Liver (tissue), 9 donors: ENCODE measurements around the gene MMS19. TPM values are rescaled to one million over a fixed set of nuclear protein-coding genes. Genes with fewer than 3 reads are reported as not detected.

Experiments
- DNase-seq: peaks from one replicate; pipeline ENCODE4 v3.0.0-alpha.2; 2017; ENCODE audit warnings: low spot score
- H3K27ac ChIP-seq, 2 donors: one replicate each; pipeline ENCODE4 v1.7.0; 2013; ENCODE audit warnings: inconsistent platforms in 2 of 2, low read length in 2 of 2, control low read depth in 1 of 2, low read depth in 1 of 2, mild to moderate bottlenecking in 1 of 2
- H3K27me3 ChIP-seq, 4 donors: one replicate each; pipeline versions ENCODE4 v1.6.1 to v1.7.0; 2013; ENCODE audit warnings: low read length in 3 of 4, inconsistent platforms in 1 of 4, mild to moderate bottlenecking in 1 of 4, moderate library complexity in 1 of 4; ENCODE audit not compliant: control insufficient read depth in 4 of 4, insufficient read depth in 4 of 4
- H3K36me3 ChIP-seq, 4 donors: one replicate each; pipeline versions ENCODE4 v1.6.1 to v1.7.0; 2013; ENCODE audit warnings: low read length in 3 of 4, mild to moderate bottlenecking in 3 of 4, low read depth in 1 of 4, moderate library complexity in 1 of 4; ENCODE audit not compliant: control insufficient read depth in 4 of 4, insufficient read depth in 3 of 4
- H3K4me1 ChIP-seq, 4 donors: one replicate each; pipeline versions ENCODE4 v1.6.1 to v1.7.0; 2013; ENCODE audit warnings: low read length in 3 of 4, mild to moderate bottlenecking in 3 of 4, moderate library complexity in 1 of 4; ENCODE audit not compliant: control insufficient read depth in 4 of 4, insufficient read depth in 4 of 4
- H3K4me3 ChIP-seq, 3 donors: one replicate each; pipeline versions ENCODE4 v1.6.1 to v1.7.0; 2013; ENCODE audit warnings: low read length in 3 of 3, control low read depth in 1 of 3, low read depth in 1 of 3, mild to moderate bottlenecking in 1 of 3
- H3K9ac ChIP-seq, 2 donors: one replicate each; pipeline ENCODE4 v1.7.0; 2013; ENCODE audit warnings: low read length in 2 of 2, mild to moderate bottlenecking in 2 of 2, moderate library complexity in 2 of 2, control low read depth in 1 of 2, low read depth in 1 of 2
- H3K9me3 ChIP-seq, 4 donors: one replicate each; pipeline versions ENCODE4 v1.6.1 to v1.7.0; 2013; ENCODE audit warnings: low read length in 3 of 4; ENCODE audit not compliant: control insufficient read depth in 4 of 4
- ATF3 ChIP-seq: IDR thresholded peaks from 2 replicates; pipeline ENCODE4 v1.6.1; 2016; ENCODE audit warnings: antibody characterized with exemption
- CTCF ChIP-seq: fragments of 150-350 bp; IDR thresholded peaks from 2 replicates; pipeline ENCODE4 v1.5.1; 2017; ENCODE audit warnings: improper control_type of control experiment, low read depth, low read length; ENCODE audit not compliant: missing input control
- EGR1 ChIP-seq, 2 donors: IDR thresholded peaks; 2 replicates each; pipeline ENCODE4 v1.6.1; 2016 to 2018; ENCODE audit warnings: antibody characterized with exemption in 2 of 2, low read depth in 2 of 2
- FOXA1 ChIP-seq: IDR thresholded peaks from 2 replicates; pipeline ENCODE4 v1.6.1; 2016; ENCODE audit warnings: antibody characterized with exemption
- FOXA2 ChIP-seq: IDR thresholded peaks from 2 replicates; pipeline ENCODE4 v1.6.1; 2016; ENCODE audit warnings: antibody characterized with exemption
- GABPA ChIP-seq, 2 donors: IDR thresholded peaks in 1 of 2; conservative IDR thresholded peaks in 1 of 2; 2 replicates each; pipeline ENCODE4 v1.6.1; 2016; ENCODE audit warnings: antibody characterized with exemption in 2 of 2, mild to moderate bottlenecking in 1 of 2, moderate library complexity in 1 of 2
- HNF4A ChIP-seq, 2 donors: conservative IDR thresholded peaks; 2 replicates each; pipeline ENCODE4 v1.6.1; 2016; ENCODE audit warnings: antibody characterized with exemption in 2 of 2, mild to moderate bottlenecking in 2 of 2
- HNF4G ChIP-seq: IDR thresholded peaks from 2 replicates; pipeline ENCODE4 v1.6.1; 2016; ENCODE audit warnings: antibody characterized with exemption
- JUND ChIP-seq, 2 donors: IDR thresholded peaks; 2 replicates each; pipeline ENCODE4 v1.6.1; 2016; ENCODE audit warnings: antibody characterized with exemption in 2 of 2
- NR2F2 ChIP-seq: IDR thresholded peaks from 2 replicates; pipeline ENCODE4 v1.6.1; 2016; ENCODE audit warnings: antibody characterized with exemption
- RAD21 ChIP-seq, 2 donors: IDR thresholded peaks; 2 replicates each; pipeline ENCODE4 v1.6.1; 2016; ENCODE audit warnings: antibody characterized with exemption in 2 of 2, mild to moderate bottlenecking in 2 of 2
- RXRA ChIP-seq, 2 donors: IDR thresholded peaks; 2 replicates each; pipeline ENCODE4 v1.6.1; 2017 to 2018; ENCODE audit warnings: antibody characterized with exemption in 2 of 2, mild to moderate bottlenecking in 1 of 2
- SP1 ChIP-seq: IDR thresholded peaks from 2 replicates; pipeline ENCODE4 v1.6.1; 2018; ENCODE audit warnings: antibody characterized with exemption, mild to moderate bottlenecking
- TAF1 ChIP-seq: conservative IDR thresholded peaks from 2 replicates; pipeline ENCODE4 v1.6.1; 2016; ENCODE audit warnings: antibody characterized with exemption, mild to moderate bottlenecking
- YY1 ChIP-seq: IDR thresholded peaks from 2 replicates; pipeline ENCODE4 v1.6.1; 2016; ENCODE audit warnings: antibody characterized with exemption, mild to moderate bottlenecking
- WGBS: extraction: QIAGEN DNeasy Blood & Tissue Kit; methylation state at CpG from one replicate; pipeline ENCODE4 v1.1.7; 2013; 5-methylcytosine and 5-hydroxymethylcytosine counted together
- polyA plus RNA-seq, 2 donors: library from polyadenylated mRNA; stranded (reverse) in 1 of 2; unstranded in 1 of 2; fragments of 200-250 nt in 1 of 2; fragments of >200 nt in 1 of 2; fragmentation: Nextera tagmentation in 1 of 2; extraction: Ambion mirVana in 1 of 2; gene quantifications; one replicate each; pipeline versions ENCODE4 v1.2.1 to v1.2.3, GENCODE V29; 2013 to 2015
- total RNA-seq, 2 donors: library from RNA; depleted of rRNA; stranded (reverse); fragments of >200 nt; gene quantifications; one replicate each; pipeline ENCODE4 v1.2.3, GENCODE V29; 2014
- TF ChIP-seq, protein P1 (sequence below): IDR thresholded peaks from 2 replicates; pipeline ENCODE4 v1.6.1; 2016; ENCODE audit warnings: antibody characterized with exemption
- TF ChIP-seq, protein P2 (sequence below): IDR thresholded peaks from 2 replicates; pipeline ENCODE4 v1.6.1; 2016; ENCODE audit warnings: antibody characterized with exemption, mild to moderate bottlenecking
- TF ChIP-seq, protein P3 (sequence below): IDR thresholded peaks from 2 replicates; pipeline ENCODE4 v1.6.1; 2016; ENCODE audit warnings: antibody characterized with exemption
- donor health status: healthy.
- donor health status: healthy.
- donor health status: healthy.
- donor health status: healthy.
- donor health status: healthy.

The MMS19 gene
- total and polyA plus RNA-seq, 4 donors, result 15.0 to 29.1 (median 24.1) TPM

DNA sequence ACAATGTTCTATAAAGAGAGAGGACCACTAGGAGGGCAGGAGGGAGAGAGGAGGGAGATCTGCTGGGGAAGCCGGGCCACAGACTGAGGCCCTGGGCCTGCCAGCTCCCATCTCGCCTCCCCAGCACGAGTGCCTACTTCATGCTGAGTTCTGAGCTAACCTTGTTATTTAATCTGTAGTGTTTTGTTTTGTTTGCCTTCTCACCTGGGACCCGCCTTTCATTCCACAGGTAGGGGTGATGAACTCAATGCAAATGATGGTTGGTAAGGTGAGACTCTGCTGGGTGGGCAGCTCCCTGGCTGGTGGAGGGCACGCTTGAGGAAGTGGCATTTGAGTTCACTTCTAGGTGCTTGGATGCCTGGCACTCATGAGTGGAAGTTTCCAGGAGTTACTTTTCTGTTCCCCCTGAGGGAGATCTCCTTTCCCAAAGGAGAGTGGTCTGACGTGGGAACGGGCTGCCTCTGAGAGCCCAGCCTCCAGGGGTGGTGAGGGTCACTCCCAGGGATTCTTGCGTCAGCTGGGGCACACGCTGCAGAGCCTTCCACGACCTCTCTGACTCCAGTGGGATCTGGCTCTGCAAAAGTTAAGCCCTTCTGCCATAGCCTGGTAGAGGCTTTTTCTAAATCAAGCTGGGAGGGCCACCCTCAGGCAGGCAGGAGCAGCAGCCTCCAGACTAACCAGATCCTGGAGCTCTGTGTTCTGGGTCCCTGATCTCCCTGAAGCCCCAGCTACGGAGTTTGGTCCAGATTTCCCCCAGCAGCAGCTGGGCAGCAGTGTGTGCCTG lies 22.9 kb upstream of the MMS19 start:
- Histone ChIP-seq H3K27ac (no peak overlapping the region), H3K9ac (no peak overlapping the region), H3K9me3 (no peaks in the 10 kb centered on the region), H3K27me3 (no peaks in the 10 kb centered on the region), H3K36me3 (no peaks in the 10 kb centered on the region), H3K4me1 (peaks cover 0 to 2% (median 0%) of the 10 kb centered on the region in 4 donors), H3K4me3 (no peak overlapping the region)
- TF ChIP-seq EGR1 (IDR thresholded peaks at IDR 0.05; ENCODE audit: low read depth in 2 of 2) (no peak), TAF1 (no peak), ATF3 (no peak), SP1 (no peak), YY1 (no peak), RAD21 (IDR thresholded peaks at IDR 0.05) (no peak), FOXA1 (no peak), RXRA (IDR thresholded peaks at IDR 0.05) (no peak), GABPA (IDR thresholded peaks at IDR 0.05 in 1 of 2, conservative IDR thresholded peaks at IDR 0.05 in 1 of 2) (no peak), JUND (IDR thresholded peaks at IDR 0.05) (no peak), CTCF (no peak), NR2F2 (no peak), HNF4A (conservative IDR thresholded peaks at IDR 0.05) (no peak), HNF4G (no peak), FOXA2 (no peak)
- TF ChIP-seq, protein P1, sequence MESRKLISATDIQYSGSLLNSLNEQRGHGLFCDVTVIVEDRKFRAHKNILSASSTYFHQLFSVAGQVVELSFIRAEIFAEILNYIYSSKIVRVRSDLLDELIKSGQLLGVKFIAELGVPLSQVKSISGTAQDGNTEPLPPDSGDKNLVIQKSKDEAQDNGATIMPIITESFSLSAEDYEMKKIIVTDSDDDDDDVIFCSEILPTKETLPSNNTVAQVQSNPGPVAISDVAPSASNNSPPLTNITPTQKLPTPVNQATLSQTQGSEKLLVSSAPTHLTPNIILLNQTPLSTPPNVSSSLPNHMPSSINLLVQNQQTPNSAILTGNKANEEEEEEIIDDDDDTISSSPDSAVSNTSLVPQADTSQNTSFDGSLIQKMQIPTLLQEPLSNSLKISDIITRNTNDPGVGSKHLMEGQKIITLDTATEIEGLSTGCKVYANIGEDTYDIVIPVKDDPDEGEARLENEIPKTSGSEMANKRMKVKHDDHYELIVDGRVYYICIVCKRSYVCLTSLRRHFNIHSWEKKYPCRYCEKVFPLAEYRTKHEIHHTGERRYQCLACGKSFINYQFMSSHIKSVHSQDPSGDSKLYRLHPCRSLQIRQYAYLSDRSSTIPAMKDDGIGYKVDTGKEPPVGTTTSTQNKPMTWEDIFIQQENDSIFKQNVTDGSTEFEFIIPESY, result no peak
- TF ChIP-seq, protein P2, sequence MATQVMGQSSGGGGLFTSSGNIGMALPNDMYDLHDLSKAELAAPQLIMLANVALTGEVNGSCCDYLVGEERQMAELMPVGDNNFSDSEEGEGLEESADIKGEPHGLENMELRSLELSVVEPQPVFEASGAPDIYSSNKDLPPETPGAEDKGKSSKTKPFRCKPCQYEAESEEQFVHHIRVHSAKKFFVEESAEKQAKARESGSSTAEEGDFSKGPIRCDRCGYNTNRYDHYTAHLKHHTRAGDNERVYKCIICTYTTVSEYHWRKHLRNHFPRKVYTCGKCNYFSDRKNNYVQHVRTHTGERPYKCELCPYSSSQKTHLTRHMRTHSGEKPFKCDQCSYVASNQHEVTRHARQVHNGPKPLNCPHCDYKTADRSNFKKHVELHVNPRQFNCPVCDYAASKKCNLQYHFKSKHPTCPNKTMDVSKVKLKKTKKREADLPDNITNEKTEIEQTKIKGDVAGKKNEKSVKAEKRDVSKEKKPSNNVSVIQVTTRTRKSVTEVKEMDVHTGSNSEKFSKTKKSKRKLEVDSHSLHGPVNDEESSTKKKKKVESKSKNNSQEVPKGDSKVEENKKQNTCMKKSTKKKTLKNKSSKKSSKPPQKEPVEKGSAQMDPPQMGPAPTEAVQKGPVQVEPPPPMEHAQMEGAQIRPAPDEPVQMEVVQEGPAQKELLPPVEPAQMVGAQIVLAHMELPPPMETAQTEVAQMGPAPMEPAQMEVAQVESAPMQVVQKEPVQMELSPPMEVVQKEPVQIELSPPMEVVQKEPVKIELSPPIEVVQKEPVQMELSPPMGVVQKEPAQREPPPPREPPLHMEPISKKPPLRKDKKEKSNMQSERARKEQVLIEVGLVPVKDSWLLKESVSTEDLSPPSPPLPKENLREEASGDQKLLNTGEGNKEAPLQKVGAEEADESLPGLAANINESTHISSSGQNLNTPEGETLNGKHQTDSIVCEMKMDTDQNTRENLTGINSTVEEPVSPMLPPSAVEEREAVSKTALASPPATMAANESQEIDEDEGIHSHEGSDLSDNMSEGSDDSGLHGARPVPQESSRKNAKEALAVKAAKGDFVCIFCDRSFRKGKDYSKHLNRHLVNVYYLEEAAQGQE, result no peak
- TF ChIP-seq, protein P3, sequence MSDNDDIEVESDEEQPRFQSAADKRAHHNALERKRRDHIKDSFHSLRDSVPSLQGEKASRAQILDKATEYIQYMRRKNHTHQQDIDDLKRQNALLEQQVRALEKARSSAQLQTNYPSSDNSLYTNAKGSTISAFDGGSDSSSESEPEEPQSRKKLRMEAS, result no peak
- DNase-seq, result no peak
- 91% methylated on average over 11 of the region's 11 CpGs for WGBS
